Testis (tissue), 2 donors: Measurements from ENCODE around the gene AUH.

ENCODE experiments used
- CTCF ChIP-seq, 3 experiments: fragments of 450-650 bp in 2 of 3; fragments of 200-600 bp in 1 of 3; sonication (generic) in 1 of 3; IDR thresholded peaks; one replicate each; pipeline ENCODE4 v1.5.1; 2016 to 2019; ENCODE audit warnings: antibody characterized with exemption in 3 of 3, mild to moderate bottlenecking in 2 of 3, moderate library complexity in 1 of 3
- POLR2A ChIP-seq: fragments of 450-650 bp; IDR thresholded peaks from one replicate; pipeline ENCODE4 v1.6.1; 2017; ENCODE audit warnings: antibody characterized with exemption, mild to moderate bottlenecking, moderate library complexity

GRCh38 chr9:91256235-91256634, 105.5 kb downstream of the AUH start:
- TF ChIP-seq CTCF (IDR thresholded peaks at IDR 0.05) (no peak), POLR2A (no peak)
